Measurements from ENCODE around the gene TMED5.
"Not testable (repeated sequence)": the region's sequence is repeated elsewhere in the genome, so short reads cannot be mapped to it uniquely, and the experiment has no call there.

The TMED5 gene

DNA sequence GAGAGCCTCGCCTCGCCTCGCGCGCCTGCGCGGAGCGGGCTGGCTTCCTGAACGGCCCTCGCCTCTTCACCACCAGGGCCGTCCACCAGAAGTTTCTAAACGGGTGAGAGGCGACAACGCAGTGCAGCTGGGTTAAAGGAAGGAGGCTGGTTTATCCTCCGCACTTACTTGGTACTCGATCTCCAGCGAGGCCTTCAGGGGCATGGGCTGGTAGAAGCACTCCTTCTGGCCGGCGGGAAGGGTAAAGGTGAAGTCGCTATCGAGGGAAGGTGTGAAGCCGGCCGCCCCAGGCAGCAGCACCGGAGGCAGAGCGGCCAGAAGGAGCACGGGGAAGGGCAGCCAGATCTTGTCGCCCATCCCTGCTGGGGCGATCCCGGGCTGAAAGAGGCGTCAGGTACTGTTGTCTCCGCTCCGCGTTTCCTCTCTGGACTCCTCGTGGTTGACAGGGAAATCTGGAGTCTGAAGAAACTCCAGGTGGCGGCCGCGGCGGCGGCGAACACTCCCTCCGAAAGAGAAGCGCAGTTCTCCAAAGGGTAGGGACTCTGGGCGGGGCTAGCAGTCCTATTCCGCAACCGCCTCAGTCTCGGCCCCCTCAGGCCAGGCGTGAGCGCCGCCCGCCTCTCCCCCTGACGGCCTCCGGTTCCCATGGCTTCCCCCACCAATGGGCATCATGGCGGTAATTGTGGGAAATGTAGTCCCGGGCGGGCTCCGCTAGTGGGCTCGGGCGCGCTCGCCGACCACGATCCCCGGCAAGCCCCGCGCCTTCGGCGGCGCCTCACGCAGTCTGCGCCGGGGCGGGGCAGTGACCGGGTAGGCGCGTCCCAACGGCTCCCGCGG is at the start of gene TMED5:
Gene TMED5, minus strand, starts transcription at position 528 of the 837 bp plus-strand sequence. Its CDS starts 171 bp downstream, at position 357.
- DNase-seq (ENCODE audit: low read depth): peak; percentile 93

DNA sequence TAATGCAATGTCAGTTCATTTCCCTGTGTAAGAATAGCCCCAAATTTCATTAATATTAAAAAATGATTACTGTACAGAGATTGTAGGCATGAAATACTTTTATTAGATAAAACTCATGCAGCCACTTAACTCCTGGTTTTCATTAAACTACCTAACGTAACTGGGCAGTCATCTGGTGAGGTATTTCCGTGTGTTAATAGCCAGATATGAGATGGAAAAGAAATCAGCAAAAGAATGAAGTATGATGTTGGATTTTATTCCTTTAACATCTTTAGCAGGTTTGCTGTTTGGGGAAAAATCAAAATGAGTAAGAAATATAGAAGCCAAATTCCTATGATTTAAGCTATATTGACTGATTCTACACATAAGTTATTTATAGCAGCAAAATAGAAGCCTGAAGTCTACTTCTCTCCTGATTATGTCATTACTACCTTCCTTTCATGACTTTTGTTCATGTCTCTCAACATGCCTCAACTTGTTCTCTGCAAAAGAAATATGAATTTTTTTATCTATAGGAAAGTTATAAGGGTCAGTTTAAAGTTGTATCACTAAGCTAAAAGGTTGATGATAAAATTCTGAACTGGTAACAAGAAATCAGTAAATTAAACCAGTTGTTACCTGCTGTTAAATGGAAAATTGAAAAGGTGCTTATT is 42.9 kb upstream of the TMED5 start:
- no peak for DNase-seq (ENCODE audit: low read depth)

DNA sequence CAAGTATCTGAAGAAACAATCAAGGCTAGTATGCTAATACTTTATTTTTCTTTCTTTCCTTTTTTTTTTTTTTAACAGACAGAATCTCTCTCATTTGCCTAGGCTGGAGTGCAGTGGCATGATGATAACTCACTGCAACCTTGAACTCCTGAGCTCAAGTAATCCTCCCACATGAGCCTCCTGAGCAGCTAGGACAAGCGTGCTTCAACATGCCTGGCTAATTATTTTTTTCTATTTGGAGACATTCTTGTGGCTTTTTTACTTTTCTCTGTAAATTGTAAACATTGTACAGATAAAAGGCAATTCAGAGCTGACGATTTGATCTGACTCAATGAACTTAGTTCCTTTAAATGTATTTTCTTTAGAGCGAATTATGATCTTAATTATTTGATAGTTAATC is 41.7 kb upstream of the TMED5 start:
- DNase-seq (ENCODE audit: low read depth): no peak

DNA sequence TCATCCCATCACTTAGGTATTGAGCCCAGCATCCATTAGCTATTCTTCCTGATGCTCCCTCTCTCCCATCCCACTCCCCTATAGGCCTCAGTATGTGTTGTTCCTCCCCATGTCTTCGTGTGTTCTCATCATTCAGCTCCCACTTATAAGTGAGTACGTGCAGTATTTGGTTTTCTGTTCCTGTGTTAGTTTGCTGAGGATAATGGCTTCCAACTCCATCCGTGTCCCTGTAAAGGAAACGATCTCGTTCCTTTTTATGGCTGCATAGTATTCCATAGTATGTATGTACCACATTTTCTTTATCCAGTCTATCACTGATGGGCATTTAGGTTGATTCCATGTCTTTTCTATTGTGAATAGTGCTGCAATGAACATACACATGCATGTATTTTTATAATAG is 40.5 kb upstream of the TMED5 start:
- not testable (repeated sequence) for DNase-seq (ENCODE audit: low read depth)

DNA sequence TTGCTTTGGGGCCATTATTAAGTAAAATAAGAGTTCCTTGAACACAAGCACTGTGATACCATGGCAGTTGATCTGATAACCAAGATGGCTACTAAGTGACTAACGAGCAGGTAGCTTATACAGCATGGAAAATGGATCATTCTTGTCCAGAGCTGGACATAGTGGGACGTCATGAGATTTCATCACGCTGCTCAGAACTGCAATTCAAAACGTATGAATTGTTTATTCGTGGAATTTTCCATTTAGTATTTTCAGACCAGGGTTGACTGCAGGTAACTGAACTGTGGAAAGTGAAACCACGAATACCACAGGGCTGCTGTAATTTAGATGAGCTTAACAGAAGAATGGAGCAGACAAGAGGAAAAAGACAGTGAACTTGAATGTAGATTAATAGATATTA is 39.2 kb upstream of the TMED5 start:
- no peak for DNase-seq (ENCODE audit: low read depth)

DNA sequence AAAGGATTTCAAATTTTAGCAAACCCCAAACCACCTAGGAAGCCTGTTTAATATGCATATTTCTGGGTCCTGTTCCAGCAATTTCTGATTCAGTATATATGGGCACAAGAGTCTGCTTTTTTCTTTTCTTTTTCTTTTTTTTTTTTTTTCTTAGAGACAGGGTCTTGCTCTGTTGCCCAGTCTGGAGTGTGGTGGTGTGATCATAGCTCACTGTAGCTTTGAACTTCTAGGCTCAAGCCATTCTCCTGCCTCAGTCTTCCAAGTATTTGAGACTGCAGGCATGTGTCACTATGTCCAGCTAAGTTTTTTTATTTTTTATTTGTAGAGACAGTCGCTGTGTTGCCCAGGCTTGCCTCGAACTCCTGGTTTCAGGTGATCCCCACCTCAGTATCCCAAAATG is 35.1 kb upstream of the TMED5 start:
- DNase-seq (ENCODE audit: low read depth): no peak

DNA sequence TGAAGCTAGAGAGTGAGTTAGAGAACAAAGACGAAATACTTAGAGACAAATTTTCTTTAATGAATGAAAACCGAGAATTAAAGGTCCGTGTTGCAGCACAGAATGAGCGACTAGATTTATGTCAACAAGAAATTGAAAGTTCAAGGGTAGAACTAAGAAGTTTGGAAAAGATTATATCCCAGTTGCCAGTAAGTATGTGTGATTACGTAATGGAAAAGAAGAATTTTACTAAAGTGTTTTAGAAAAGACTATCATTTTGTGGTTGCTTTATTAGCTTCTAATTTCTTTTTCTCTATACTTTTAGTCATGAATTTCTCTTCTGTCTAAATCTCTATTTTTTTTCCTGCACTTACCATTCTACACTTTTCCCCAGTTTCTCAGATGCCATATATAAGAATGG is 27.0 kb upstream of the TMED5 start:
- DNase-seq (ENCODE audit: low read depth): no peak

DNA sequence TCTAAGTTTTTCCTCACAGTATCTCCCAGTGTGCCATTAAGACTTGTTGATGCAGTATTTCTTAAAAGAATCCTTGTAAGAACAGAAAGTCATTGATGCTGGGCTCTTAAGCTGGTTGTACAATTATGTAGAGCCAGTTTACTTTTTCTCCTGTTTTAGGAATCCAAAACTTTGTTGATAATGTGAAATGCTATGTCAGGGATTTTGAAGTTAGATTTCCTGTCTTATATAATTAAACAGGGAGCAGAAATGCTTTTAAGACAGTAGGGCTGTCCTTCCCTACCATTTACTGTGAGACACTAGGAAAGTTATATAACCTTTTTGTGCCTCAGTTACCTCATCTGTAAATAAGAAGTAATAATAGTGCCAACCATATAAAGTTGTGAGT is 26.3 kb upstream of the TMED5 start:
- DNase-seq (ENCODE audit: low read depth): no peak

DNA sequence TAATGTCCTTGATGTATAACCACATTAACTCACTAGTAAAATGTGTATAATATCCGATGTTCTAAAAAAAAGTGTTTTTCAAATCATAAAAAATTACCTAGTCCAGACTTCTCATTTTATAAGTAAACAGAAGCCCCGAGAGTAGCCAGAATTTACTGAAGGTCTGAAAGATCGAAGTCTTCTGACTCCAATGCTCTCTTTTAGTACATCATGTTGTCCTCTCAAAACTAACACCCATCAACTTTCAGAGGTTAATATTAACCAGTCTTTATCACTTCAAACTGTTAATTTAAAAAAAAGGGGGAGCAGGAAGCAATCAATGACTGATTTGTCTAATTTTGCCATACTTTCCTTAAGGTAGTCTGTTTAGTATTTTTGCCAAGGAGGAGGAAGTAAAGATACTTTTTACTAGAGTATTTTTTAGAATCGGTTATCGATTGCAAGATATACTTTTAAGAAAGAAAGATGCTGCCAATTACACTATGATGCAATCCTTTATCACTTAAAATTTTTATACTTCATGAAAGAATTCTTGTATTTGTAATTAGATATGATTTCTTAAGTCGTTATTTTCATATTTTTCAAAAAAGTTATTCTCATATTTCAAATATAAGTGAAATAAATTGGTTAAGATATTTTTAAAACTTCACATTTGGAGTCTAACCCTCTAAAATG is 25.8 kb upstream of the TMED5 start:
- DNase-seq (ENCODE audit: low read depth): no peak

DNA sequence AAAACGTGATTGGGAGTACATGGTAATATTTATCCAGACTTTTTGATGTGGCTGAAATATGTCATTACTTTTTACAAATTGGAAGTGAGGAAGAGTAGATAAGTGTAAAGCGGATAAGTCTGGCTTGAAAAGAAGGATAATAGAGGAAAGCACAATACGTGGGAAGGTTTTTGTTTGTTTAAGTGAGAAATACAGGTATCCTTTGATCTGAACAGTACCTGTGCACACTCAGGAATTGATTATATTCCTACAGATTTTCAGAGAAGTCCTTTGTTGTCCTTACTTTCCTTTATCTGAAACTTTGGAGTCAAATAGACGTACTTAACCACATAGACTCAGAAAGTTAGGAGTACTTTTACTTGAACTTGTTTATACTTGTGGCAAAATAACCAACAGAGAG is 20.5 kb upstream of the TMED5 start:
- DNase-seq (ENCODE audit: low read depth): no peak

DNA sequence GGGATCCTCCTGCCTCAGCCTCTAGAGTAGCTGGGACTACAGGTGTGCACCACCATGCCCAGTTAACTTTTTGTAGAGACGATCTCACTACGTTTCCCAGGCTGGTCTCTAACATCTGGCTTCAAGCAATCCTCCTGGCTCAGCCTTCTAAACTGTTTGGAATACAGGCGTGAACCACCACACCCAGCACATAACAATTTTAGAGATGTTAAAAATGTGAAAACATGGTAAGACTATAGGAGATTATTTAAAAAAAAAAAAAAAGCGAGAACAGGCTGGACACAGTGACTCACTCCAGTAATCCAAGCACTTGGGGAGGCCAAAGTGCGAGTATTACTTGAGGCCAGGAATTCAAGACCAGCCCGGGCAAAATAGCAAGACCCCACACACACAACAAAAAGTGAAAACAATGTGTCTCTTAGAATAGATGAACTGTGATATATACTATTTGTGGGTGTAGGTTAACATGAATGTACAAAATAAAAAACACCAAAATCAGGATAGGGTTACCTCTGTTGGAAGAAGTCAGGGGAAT is 19.9 kb upstream of the TMED5 start:
- no peak for DNase-seq (ENCODE audit: low read depth)

DNA sequence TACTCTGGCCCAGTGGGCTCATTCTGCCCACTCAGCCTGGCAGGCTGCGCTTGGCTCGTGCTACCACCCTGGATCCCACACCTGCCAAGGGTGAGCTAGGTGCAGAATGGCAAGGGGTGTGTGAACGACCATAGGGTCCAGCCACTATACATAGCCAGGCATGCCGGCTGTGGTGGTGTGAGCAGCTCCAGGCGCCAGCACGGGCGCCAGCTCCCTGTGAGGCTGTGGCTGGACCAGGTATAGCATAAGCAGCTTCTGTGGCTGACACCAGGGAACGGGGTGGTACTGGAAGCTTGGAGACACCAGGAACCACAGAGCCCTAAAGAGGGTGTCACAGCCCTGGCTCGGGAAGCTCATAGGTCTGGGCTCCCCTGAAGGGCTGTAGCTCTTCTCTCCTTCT is 18.9 kb upstream of the TMED5 start:
- no peak for DNase-seq (ENCODE audit: low read depth)

DNA sequence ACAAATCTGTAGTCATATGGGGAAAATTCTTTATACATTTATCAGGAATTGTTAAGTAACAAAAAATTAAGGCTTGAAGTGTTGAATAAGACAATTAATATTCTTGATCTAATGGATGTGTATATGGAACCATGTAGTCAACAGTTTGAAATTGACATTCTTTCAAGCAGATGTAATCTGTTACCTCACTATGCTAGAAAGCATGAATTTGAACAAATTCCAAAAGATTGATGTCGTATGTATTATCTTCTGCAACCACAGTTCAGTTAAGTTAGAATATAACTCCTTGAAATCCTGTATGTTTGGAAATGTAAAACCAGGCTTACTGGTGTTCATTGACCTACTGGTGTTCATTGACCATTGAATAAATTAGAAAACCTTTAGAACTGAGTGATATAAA is 16.4 kb upstream of the TMED5 start:
- no peak for DNase-seq (ENCODE audit: low read depth)

DNA sequence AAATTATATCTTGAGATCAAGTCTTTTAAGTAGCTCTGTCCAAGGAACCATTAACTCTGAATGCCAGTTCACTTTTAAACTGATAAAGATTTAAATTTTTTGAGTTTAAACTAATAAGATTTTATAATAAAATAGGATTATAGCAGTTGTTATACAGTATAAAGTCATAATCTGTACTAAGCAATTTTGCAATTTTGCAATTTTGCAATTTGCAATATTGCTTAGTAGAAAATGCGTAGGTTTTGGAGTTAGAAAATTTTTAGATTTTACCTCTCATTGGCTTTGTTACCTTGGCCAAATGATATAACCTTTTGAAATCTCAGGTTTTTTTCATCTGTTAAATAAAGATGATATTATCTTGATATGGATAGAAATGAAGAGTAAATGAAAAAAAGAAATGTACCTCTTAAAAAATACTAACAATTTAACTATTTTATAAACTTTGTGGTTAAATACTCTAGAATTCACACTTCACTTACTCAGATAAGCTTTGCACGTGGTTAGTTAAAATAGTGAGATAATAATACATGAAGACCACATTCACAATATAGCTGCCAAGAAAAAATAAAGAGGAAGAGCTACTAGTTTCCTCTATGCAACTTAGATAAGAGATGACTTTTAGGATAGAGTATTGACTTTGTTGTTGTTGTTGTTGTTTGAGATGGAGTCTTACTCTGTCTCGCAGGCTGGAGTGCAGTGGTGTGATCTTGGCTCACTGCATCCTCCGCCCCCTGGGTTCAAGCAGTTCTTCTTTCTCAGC is 14.2 kb upstream of the TMED5 start:
- DNase-seq (ENCODE audit: low read depth): no peak

DNA sequence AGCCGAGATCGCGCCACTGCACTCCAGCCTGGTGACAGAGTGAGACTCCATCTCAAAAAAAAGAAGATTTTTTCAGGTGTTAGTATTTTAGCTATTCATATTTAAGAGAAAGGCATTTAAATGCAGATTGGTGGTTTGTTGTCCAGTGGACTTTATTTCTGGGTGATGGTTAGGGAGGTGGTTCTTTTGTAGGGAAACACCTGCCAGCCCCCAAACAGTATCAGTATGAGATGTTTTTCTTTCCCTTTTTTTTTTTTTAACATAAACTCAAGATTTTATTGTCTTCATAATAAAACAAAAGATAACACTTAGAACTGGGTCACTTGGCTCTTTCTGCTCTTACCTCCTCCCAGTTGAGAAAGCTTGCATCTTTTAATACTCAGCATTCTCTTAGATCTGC is 10.2 kb upstream of the TMED5 start:
- DNase-seq (ENCODE audit: low read depth): no peak

DNA sequence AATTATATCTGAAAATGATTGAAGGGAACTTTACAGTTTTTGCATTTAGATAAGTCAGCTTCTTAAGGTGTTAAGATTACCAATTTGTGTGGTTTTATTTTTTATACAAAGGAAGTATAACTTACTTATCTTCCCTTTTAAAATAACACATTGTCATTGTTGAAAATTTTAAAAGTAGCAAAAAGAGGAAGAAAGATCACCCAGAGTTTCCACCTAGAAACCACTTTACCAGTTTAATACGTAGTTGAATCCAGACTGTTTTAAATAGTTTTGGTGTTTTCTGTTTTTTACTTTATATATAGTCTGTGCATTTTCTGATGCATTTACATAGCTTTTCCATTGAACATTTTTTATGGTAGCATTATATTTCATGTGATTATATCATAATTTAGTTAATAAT is 6.5 kb upstream of the TMED5 start:
- no peak for DNase-seq (ENCODE audit: low read depth)

DNA sequence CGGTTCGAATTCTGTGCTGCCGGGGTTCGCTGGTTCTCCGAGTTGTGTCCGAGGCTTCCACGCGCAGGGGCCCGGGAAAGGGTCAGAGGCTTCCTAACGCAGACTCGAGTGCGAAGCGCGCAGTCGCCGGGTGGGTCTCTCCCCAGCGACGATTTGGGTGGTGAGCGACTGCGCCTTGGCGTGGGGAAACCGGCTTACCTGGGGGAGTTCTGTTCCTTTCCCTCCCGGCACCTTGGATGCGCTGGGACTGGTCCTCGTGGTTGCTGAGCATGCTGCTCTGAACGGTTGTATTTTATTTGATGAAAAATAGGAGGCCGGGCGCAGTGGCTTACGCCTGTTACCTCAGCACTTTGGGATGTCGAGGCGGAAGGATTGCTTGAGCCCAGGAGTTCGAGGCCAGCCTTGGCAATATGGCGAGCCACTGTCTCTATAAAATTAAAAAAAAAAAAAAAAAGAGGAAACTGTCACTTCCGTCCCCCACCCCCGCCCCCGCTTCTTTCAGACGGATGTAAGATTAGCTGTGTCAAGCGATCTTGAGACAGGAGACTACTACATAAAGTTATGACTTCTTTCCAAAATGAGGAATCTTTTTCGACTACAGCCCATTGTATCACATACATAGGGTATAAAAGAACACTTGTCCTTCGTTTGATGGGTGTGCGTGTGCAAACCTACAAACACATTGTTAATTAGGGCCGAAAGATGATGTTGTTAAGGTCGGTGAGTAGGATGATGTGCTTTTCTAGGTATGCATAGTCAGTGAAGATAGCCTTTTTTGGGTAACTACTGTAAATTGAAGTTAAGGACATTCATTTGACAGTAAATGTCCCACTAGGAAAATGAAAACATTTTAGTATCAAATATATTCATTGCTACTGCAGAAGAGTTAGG is 755 bp upstream of the TMED5 start, which contains the start of gene CCDC18:
Gene CCDC18, plus strand, starts transcription at position 2 of the 891 bp plus-strand sequence. CDS start 2,638 bp downstream, outside the sequence.
- peak; percentile 38 for DNase-seq (ENCODE audit: low read depth)

DNA sequence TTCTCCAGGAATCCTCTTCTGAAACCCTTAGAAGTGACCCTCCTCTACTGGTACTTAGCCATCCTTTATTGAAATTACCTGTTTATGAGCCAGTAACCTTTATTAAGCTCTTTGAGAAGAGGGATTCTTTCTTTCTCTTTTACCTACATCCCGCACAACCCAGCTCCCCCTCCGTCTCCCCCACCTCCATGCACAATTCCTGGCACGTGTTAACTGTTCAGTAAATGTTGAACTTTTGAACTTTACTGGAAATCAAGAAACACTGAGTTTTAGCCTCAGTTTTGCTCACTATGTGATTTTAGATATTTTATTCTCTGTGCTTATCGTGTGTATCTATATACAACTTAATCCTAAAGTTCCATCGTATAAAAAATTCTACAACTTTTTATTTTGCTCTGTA is 1.8 kb downstream of the TMED5 start:
- no peak for DNase-seq (ENCODE audit: low read depth)

DNA sequence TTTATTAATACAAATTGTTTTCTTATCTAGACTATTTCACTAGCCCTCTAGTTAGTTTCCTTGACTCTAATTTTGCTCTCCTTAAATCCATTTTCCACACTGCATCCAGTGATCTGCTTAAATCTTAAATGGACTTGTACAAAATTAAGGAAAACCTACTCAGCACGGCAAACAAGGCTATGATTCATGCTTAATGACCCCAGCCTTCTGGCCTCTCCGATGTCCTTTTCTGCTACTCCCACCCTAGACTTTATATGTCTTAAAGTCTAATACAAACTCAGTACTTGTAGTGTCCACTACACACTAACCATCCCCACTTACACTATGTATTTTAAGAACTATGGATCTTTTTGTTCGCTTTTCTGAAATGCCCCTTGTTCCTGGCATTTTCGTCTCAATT is 2.2 kb downstream of the TMED5 start:
- DNase-seq (ENCODE audit: low read depth): no peak

DNA sequence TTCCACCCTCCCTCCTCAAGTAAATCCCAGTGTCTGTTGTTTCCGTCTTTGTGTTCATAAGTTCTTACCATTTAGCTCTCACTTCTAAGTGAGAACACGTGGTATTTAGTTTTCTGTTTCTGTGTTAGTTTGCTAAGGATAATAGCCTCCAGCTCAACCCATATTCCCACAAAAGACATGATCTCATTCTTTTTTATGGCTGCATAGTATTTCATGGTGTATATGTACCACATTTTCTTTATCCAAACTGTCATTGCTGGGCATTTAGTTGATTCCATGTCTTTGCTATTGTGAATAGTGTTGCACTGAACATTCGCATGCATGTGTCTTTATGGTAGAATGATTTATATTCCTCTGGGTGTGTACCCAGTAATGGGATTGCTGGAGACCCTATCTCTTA is 5.6 kb downstream of the TMED5 start:
- DNase-seq (ENCODE audit: low read depth): not testable (repeated sequence)

DNA sequence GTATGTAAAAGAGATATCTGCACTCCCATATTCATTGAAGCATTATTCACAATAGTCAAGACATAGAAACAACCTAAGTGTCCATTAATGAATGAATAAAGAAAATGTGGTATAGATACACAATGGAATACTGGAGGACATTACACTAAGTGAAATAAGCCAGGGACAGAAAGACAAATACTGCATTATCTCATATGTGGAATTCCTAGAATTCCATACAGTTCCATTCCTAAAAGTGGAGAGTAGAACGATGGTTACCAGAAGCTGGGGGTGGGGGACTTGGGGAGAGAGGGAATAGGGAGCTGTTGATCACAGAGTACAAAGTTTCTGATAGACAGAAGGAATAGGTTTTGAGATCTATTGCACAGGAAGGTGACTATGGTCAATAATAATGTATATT is 7.4 kb downstream of the TMED5 start:
- no peak for DNase-seq (ENCODE audit: low read depth)

All from stimulated activated CD8-positive, alpha-beta memory T cell treated with anti-CD3 and anti-CD28 coated beads, Interleukin-12 subunit alpha, Interleukin-12 subunit beta, amount 100 ng/mL, for 1 hour (primary cell).